Left lung (tissue), 10 donors: ENCODE measurements around the gene PDP2. TPM values are rescaled to one million over a fixed set of nuclear protein-coding genes. Genes with fewer than 3 reads are reported as not detected.
A peak's percentile ranks its signal among the peaks of the same experiment; 100 is the strongest.

Experiments
- ATAC-seq: fragments of 200-7000 bp; cut with Tn5 transposase; one replicate; pipeline ENCODE4 v1.9.1; 2020; ENCODE audit warnings: moderate library complexity
- DNase-seq, 4 donors: peaks; one replicate each; pipeline ENCODE4 v3.0.0-alpha.2; 2013 to 2020
- H3K27ac ChIP-seq, 2 donors: fragments of 200-600 bp; sonication (generic) in 1 of 2; one replicate each; pipeline versions ENCODE4 v1.5.0 to v1.8.0; 2020 to 2021
- H3K27me3 ChIP-seq, 2 donors: fragments of 200-600 bp; sonication (generic) in 1 of 2; one replicate each; pipeline versions ENCODE4 v1.5.0 to v1.8.0; 2020 to 2021
- H3K36me3 ChIP-seq, 2 donors: fragments of 200-600 bp; sonication (generic) in 1 of 2; one replicate each; pipeline versions ENCODE4 v1.5.0 to v1.8.0; 2020 to 2021
- H3K4me1 ChIP-seq, 2 donors: fragments of 200-600 bp; one replicate each; pipeline ENCODE4 v1.8.0; 2021
- H3K4me3 ChIP-seq, 2 donors: fragments of 200-600 bp; sonication (generic) in 1 of 2; one replicate each; pipeline versions ENCODE4 v1.5.0 to v1.8.0; 2020 to 2021; ENCODE audit warnings: mild to moderate bottlenecking in 1 of 2
- H3K9me3 ChIP-seq, 2 donors: fragments of 200-600 bp; sonication (generic) in 1 of 2; one replicate each; pipeline versions ENCODE4 v1.5.0 to v1.8.0; 2020 to 2021
- intact Hi-C, 2 donors: fragments of 100-400 bp; cut with DNase I; formaldehyde crosslinking; loops; one replicate each; pipeline versions ENCODE4 v1.11.2 to v1.14.2; 2022
- polyA plus RNA-seq, 6 donors: library from polyadenylated mRNA; unstranded; fragments of 120-200 nt; gene quantifications; one replicate each; pipeline ENCODE4 v1.2.1, GENCODE V29; 2013; ENCODE audit not compliant: insufficient read length in 6 of 6
- total RNA-seq, 2 donors: library from RNA; stranded (reverse); fragmentation: NEBNext Ultra II Directional; extraction: Animal tissue kit (Norgen Biotek cat#: 25700); gene quantifications; one replicate each; pipeline ENCODE4 v1.2.1, GENCODE V29; 2021
- TF ChIP-seq, protein P1 (sequence below), 2 donors: fragments of 200-600 bp; sonication (generic) in 1 of 2; IDR thresholded peaks; one replicate each; pipeline versions ENCODE4 v1.5.0 to v1.8.0; 2021; ENCODE audit warnings: antibody characterized with exemption in 2 of 2
- donor health status: DM: no; HTN: yes; CAD: no.
- donor health status: DM: no; HTN: no; CAD: no.

Gene PDP2
- total and polyA plus RNA-seq, 8 donors = 8.9 to 36.3 (median 9.7) TPM

- intact Hi-C loops = no loop called here
- Histone ChIP-seq H3K4me1 (peaks cover 0 to 7% of the 10 kb centered on the region in 2 donors), H3K36me3 (peaks cover 0 to 18% of the 10 kb centered on the region in 2 donors), H3K27ac (no peak overlapping the region), H3K27me3 (no peaks in the 10 kb centered on the region), H3K4me3 (no peak overlapping the region), H3K9me3 (no peaks in the 10 kb centered on the region)
- ATAC-seq (no peak), DNase-seq (no peak)
- TF ChIP-seq, protein P1, sequence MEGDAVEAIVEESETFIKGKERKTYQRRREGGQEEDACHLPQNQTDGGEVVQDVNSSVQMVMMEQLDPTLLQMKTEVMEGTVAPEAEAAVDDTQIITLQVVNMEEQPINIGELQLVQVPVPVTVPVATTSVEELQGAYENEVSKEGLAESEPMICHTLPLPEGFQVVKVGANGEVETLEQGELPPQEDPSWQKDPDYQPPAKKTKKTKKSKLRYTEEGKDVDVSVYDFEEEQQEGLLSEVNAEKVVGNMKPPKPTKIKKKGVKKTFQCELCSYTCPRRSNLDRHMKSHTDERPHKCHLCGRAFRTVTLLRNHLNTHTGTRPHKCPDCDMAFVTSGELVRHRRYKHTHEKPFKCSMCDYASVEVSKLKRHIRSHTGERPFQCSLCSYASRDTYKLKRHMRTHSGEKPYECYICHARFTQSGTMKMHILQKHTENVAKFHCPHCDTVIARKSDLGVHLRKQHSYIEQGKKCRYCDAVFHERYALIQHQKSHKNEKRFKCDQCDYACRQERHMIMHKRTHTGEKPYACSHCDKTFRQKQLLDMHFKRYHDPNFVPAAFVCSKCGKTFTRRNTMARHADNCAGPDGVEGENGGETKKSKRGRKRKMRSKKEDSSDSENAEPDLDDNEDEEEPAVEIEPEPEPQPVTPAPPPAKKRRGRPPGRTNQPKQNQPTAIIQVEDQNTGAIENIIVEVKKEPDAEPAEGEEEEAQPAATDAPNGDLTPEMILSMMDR (IDR thresholded peaks at IDR 0.05) = no peak
Measured at GRCh38 chr16:66890799-66891198, 10.5 kb downstream of the PDP2 start.

DNA sequence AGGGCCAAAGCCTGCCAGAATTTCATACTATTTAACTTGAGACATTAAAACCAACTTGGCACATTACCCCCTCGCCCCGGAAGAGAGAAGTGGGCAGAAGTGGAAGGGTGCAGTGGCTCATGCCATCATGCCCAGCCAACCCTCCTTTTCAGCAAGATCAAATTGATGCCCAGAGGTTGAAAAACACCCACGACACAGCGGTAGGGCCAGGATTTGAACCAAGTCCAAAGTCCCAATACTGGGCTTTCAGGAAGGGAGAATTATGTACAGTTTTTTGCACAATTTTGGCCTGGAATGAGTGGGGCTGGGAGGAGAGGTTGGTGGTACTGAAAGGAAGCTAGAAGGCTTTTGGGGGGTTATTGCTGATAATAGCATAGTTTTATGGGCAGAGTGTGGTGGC is 11.0 kb downstream of the PDP2 start:
- H3K27ac ChIP-seq = no peak overlapping the region
- H3K4me3 ChIP-seq = no peak overlapping the region
- no peak for DNase-seq
- ATAC-seq = no peak
- peaks cover 0 to 15% of the 10 kb centered on the region in 2 donors for H3K36me3 ChIP-seq
- H3K4me1 ChIP-seq = peaks cover 0 to 2% of the 10 kb centered on the region in 2 donors
- H3K27me3 ChIP-seq = no peaks in the 10 kb centered on the region
- TF ChIP-seq, protein P1 (IDR thresholded peaks at IDR 0.05) = no peak
- intact Hi-C loops = no loop called here
- no peaks in the 10 kb centered on the region for H3K9me3 ChIP-seq

- Histone ChIP-seq H3K4me3 (no peak overlapping the region), H3K27me3 (no peaks in the 10 kb centered on the region), H3K4me1 (no peaks in the 10 kb centered on the region), H3K27ac (no peak overlapping the region), H3K36me3 (peaks cover 0 to 11% of the 10 kb centered on the region in 2 donors), H3K9me3 (no peaks in the 10 kb centered on the region)
- DNase-seq (no peak), ATAC-seq (no peak)
- TF ChIP-seq, protein P1 (IDR thresholded peaks at IDR 0.05) = no peak
- intact Hi-C loops = no loop called here
Measured at GRCh38 chr16:66891797-66892196, 11.5 kb downstream of the PDP2 start.

DNA sequence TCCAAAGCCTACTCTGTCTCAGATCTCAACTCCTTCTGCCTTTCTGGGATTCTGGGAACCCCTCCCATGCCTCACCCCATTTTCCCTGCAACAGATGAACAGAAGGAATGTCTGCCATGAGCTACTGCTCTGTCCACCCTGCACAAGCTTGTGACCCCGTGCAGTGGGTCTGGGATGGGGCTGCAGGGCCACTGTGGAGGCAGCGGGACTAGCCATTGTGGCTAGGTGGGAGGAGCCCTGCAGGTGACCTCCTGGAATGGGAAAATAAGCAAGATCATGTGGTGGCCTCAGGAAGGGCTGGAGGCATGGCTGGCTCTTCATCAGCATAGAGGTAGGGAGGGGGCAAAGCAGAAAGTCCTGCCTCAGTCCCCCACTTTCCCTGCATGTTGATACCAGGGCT is 13.7 kb downstream of the PDP2 start:
- H3K36me3 ChIP-seq = peaks cover 0 to 5% of the 10 kb centered on the region in 2 donors
- peaks cover 0 to under 1% of the 10 kb centered on the region in 2 donors for H3K4me1 ChIP-seq
- H3K27me3 ChIP-seq = no peaks in the 10 kb centered on the region
- DNase-seq = peak in 1 of 4 donors; percentile 51
- TF ChIP-seq, protein P1 (IDR thresholded peaks at IDR 0.05) = no peak
- no peak overlapping the region for H3K4me3 ChIP-seq
- ATAC-seq = no peak
- no peak overlapping the region for H3K27ac ChIP-seq
- no peaks in the 10 kb centered on the region for H3K9me3 ChIP-seq
- intact Hi-C loops = no loop called here

- Histone ChIP-seq H3K36me3 (no peaks in the 10 kb centered on the region), H3K4me3 (no peak overlapping the region), H3K27ac (no peak overlapping the region), H3K4me1 (peaks cover 8 to 11% of the 10 kb centered on the region in 2 donors), H3K27me3 (no peaks in the 10 kb centered on the region), H3K9me3 (no peaks in the 10 kb centered on the region)
- DNase-seq (peak; percentile 70 to 88 (median 73)), ATAC-seq (peak; percentile 87)
- TF ChIP-seq, protein P1 (IDR thresholded peaks at IDR 0.05) = peak; percentile 67 to 77
- intact Hi-C loops = no loop called here
Measured at GRCh38 chr16:66894948-66895688, 14.8 kb downstream of the PDP2 start.
